KOPT-K1 (cell line): Measurements from ENCODE around the gene SLC46A2.

Experiments used
- H3K27ac ChIP-seq: fragments of 200-600 bp; sonication (generic); 2 replicates; pipeline ENCODE4 v1.5.1; 2016; ENCODE audit warnings: antibody characterized with exemption, mild to moderate bottlenecking, low read depth, low read length; ENCODE audit not compliant: poor library complexity, severe bottlenecking
- H3K36me3 ChIP-seq: fragments of 200-600 bp; sonication (generic); 2 replicates; pipeline ENCODE4 v1.5.1; 2017; ENCODE audit warnings: antibody characterized with exemption, mild to moderate bottlenecking, low read length, moderate library complexity; ENCODE audit not compliant: insufficient read depth
- H3K9me3 ChIP-seq: fragments of 200-600 bp; sonication (generic); 2 replicates; pipeline ENCODE4 v1.5.1; 2017; ENCODE audit warnings: antibody characterized with exemption, low read length, mild to moderate bottlenecking; ENCODE audit not compliant: insufficient read depth, poor library complexity, severe bottlenecking

Gene SLC46A2

DNA sequence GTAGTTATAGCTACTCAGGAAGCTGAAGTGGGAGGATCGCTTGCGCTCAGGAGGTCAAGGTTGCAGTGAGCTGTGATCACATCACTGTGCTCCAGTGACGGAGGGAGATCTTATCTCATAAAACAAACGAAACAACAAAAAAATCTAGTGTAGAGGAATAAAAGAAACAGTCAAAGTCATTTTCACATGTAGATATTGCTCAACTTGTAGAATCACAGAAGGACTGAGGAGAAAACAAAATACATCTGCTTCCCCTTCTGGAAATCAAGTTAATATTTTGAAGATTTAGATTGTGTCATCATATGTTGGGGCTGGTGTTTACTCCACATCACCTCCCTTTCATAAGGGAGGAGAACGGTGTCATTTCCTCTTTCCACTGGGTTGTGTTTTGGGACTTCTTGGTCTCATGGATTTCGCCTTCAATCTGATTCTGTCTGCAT lies 8.2 kb upstream of the SLC46A2 start:
- H3K27ac ChIP-seq: no peak overlapping the region
- H3K36me3 ChIP-seq: no peaks in the 10 kb centered on the region
- no peaks in the 10 kb centered on the region for H3K9me3 ChIP-seq

DNA sequence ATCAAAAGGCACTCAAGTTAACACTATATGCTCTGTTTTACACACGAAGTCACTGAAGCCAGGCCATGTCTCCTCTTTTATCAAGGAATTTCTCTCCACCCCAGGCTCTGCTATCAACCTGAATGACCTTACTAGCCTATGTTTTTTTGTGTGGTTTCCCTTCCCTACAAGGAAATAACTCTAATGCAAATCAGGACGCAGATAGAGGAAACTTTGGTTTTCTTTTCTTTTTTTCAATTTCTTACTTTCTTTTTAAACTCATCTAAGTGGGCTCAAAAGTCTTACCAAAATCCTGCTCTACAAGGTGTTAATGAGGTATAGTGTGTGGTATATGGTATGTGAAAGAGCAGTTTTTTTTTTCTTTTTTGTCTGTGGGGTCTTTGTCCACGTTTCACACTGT lies 5.5 kb upstream of the SLC46A2 start:
- H3K36me3 ChIP-seq: no peaks in the 10 kb centered on the region
- H3K27ac ChIP-seq: no peak overlapping the region
- no peaks in the 10 kb centered on the region for H3K9me3 ChIP-seq

DNA sequence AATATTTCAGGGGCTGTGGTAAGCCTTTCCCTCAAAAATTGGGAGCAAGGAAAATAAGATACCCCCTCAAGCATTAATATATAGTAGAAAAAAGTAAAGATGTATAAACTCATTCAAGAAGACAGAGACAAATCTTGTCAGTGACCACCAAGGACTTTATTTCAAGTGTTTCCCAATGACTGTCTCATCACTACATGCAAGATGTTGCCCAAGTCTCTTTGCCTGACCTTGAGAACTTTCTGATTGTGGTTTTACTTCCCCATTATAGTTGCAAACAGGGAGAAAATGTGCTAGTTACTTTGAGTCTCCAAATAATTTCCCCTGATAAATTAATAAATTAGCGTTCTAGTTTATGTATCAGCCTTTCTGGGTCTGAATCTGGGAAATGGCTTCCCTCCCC lies 4.0 kb upstream of the SLC46A2 start:
- Histone ChIP-seq H3K27ac (no peak overlapping the region), H3K36me3 (no peaks in the 10 kb centered on the region), H3K9me3 (no peaks in the 10 kb centered on the region)

DNA sequence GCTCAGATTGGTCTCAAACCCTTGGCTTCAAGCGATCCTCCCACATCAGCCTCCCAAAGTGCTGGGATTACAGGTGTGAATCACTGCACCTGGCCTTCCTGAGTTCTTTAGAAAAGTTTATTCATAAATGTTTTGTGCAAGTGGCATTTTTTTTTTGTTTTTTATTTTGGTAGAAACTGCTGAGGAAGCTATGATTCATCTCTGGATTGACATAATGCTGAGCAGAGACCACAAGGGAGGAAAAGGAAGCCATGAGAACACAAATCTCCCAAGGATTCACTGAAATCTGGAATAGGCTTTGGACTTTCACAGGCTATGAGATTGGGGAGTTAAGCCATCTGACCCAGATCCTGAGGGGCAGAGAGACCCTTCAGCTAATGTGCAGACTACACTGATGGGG lies 3.4 kb upstream of the SLC46A2 start:
- Histone ChIP-seq H3K36me3 (no peaks in the 10 kb centered on the region), H3K27ac (no peak overlapping the region), H3K9me3 (no peaks in the 10 kb centered on the region)

DNA sequence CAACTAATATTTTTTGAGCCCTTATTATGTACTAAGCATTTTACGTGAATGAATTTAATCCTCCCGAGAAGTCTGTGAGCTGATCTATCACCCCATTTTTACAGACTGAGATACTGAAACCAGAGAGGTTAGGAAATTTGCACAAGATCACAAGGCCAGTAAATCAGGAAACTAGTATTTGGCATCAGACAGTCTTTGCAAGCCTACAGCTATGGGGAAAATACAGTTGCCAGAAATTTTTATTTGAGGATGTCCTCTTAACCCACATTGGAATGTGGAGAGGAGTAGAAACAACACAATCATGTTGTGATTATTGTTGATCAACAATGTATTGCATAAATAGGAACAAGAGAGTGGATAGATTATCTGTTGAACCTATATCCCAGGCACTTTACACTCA lies 2.3 kb upstream of the SLC46A2 start:
- no peaks in the 10 kb centered on the region for H3K9me3 ChIP-seq
- H3K27ac ChIP-seq: no peak overlapping the region
- no peaks in the 10 kb centered on the region for H3K36me3 ChIP-seq

DNA sequence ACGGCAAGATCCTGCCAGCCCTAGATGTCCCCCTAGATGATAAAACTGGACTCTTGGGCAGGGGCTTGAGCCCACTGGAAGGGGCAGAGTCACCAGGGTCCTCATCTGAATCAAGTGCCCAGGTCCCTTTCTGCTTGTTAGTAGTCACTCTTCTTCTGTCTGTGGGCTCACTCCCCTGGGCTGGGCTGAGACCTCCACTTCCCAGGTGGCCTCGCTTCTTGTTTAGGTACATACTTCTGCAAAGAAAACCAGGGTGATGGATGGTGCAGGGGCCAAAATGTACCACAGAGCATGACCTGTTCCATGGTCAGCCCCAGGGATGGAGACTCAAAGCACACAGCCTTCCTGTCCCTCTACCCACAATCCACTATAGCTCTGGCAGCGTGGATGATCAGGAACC lies 845 bp upstream of the SLC46A2 start:
- H3K36me3 ChIP-seq: no peaks in the 10 kb centered on the region
- H3K9me3 ChIP-seq: no peaks in the 10 kb centered on the region
- no peak overlapping the region for H3K27ac ChIP-seq

DNA sequence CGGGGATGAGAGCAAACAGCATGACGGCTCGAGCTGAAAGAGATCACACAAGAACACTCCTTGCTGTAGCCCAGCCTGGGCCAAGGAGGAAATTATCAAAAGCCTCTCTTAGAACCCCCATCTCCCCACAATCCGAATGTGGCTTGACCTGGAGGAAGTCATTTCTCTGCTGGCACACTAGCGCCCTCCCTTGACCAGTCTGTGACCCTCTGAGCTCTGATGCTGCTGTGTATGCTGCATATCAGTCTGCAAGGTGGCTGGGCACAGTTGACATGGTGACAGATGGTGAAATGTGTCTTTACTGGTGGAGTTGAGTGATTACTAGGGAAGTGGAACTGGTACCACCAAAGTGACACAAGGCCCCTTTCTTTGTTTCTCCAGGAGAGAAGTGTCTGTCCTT lies 3.3 kb downstream of the SLC46A2 start:
- H3K27ac ChIP-seq: no peak overlapping the region
- H3K9me3 ChIP-seq: no peaks in the 10 kb centered on the region
- H3K36me3 ChIP-seq: no peaks in the 10 kb centered on the region

DNA sequence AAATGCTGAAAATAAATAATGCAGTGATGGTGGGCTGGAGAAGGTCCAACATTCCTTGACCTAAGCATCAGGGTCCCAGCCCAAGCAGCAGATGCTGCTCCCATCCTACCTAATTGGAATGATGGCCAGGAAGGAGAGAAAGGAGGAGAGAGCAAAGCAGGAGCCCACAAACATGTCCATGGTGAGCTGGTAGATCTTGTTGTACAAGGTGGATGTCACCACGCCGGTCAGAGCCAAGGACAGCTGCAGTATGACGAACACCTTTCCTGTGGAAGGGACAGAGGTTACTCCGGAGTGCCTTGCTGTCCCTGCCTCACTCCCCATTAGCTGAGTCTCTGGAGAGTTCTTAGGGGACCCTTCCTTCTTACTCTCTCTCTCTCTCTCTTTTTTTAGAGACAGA lies 4.3 kb downstream of the SLC46A2 start:
- Histone ChIP-seq H3K27ac (no peak overlapping the region), H3K36me3 (no peaks in the 10 kb centered on the region), H3K9me3 (no peaks in the 10 kb centered on the region)

DNA sequence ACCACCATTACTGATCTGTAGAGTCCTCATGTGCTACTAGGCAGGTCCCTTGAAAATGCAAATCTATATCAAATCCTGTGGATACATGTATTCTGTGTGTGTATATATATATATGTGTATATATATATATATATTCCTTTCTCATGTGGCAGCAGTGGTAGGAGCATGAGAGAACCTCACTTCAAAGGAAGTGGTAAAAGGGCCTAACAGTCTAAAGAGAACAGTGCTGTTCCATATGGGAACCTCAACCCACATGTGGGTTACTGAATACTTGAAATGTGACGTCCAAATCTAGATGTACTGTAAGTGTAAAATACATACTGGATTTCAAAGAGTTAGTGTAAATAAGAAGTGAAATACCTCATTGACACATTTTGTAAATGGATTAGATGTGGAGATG lies 5.4 kb downstream of the SLC46A2 start:
- H3K27ac ChIP-seq: no peak overlapping the region
- no peaks in the 10 kb centered on the region for H3K9me3 ChIP-seq
- no peaks in the 10 kb centered on the region for H3K36me3 ChIP-seq

DNA sequence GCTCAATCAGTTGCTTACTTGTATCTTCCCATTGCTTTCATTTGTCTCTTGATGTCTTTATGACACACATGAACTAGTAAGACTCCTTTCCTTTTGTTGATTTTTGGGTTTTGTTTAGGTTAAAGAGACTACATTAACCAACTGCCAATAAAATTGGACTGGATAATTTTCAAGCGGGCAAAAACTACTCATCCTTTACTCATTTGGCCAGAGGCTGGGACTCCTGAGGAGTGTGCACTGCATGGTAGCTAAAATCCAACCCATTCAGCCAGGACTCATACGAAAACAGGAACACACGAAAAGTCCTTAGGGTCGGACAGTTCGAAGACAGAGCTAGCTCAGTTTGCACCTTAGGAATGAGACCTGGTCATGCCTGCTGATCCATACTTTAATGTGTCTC lies 6.0 kb downstream of the SLC46A2 start:
- Histone ChIP-seq H3K9me3 (no peaks in the 10 kb centered on the region), H3K27ac (no peak overlapping the region), H3K36me3 (no peaks in the 10 kb centered on the region)

DNA sequence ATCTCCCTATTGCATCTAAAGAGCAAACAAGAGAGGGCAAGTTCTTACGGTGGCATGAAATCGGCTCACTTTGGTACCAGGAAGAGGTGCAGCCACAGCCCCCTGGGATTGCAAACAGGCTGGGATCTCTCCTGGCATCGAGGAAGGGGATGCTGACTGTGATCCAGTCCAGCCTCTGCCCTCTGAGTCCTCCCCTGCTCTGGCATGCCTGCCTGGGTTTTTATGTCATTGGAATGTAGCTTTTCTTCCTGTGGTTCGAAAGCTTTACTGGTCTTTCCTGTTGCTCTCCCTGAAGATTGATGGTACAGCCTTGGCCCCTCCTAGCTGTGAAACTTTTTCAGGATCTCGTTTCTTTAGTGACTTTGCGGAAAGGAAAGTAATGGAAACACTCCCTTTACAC lies 6.6 kb downstream of the SLC46A2 start:
- Histone ChIP-seq H3K9me3 (no peaks in the 10 kb centered on the region), H3K36me3 (no peaks in the 10 kb centered on the region), H3K27ac (no peak overlapping the region)

DNA sequence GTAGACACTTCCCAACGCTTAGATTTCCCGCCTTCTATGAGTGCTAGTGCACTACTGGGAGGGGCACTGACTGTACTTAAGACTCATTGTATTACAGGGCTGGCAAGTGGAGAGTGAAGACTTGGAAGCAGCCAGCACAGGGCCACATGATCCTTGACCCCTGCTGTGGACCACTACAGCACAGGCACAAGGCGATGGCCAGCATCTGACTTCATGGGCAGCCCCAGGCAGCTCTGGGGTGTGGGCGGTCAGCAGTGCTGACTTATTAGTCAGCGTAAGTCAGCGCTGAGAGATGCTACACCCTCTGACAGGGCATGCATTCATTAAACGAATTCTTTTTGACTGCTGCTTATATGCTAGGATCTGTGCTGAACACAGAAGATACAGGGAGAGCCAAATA lies 9.3 kb downstream of the SLC46A2 start:
- Histone ChIP-seq H3K36me3 (no peaks in the 10 kb centered on the region), H3K27ac (no peak overlapping the region), H3K9me3 (no peaks in the 10 kb centered on the region)

DNA sequence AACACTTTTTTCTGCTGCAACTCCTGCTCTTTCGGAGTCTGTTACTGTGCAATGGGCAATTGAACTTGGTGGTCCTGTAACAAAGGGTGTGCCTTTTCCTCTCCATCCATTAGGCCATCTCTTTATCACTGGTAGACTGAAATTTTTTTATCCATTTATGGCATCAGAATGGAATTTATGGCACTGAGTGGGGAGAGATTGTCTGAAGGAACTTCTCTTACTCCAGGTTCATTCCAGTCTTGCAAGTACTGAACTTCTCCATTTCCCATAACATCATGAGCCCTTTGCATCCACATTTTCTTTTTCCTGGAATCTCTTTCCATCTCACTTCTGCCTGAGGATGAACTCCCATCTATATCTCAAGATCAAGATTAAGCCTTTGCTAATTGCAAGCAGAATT lies 10.0 kb downstream of the SLC46A2 start:
- Histone ChIP-seq H3K9me3 (no peaks in the 10 kb centered on the region), H3K27ac (no peak overlapping the region), H3K36me3 (no peaks in the 10 kb centered on the region)

DNA sequence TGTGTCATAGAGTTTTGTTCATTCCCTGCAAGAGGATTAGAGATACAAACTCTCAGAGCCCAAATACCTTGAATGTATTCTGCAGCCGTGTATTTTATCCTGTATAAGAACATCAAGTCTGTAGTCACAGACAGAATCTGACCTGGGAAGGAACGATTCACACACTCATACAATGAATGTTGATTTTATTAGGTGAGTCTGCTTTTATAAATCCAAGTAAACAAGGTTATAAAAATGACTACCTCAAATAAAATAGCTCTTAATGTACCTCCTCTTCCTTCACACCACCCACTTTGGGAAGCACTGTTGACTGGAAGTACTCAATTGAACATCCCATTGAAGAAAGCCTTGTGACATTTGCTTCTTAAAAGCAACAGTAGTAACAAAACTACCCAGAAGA lies 11.9 kb downstream of the SLC46A2 start:
- Histone ChIP-seq H3K36me3 (no peaks in the 10 kb centered on the region), H3K9me3 (no peaks in the 10 kb centered on the region), H3K27ac (no peak overlapping the region)

DNA sequence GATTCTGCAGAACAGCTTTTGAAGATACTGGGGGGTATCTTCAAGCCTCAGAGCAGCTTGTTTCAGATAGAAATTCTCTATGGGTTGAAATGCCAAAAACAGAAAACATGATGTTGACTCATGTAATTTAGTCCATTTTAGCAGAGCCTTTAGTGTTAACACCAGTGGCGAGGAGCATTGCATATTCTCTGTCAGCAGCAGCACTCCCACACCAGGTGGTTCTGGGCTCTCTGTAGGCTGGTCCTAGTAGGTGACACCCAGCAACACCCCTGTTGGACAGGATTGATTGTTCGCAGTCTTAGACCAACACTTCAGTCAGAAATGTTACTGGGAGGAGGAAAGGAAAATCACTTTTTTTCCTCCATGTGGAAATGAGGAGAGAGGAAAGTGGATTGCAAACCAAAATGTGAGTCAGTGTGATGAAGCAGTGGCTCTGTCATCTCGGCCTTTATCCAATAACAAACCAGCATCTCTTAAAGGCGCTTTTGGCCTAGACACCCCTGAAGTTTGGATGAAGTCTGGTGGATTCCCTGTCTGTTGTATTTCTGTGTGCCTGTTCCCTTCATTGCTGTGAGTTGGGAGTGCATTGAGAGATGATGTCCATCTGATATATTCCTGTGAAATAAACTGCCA lies 16.8 kb downstream of the SLC46A2 start:
- H3K9me3 ChIP-seq: no peaks in the 10 kb centered on the region
- no peaks in the 10 kb centered on the region for H3K36me3 ChIP-seq
- no peak overlapping the region for H3K27ac ChIP-seq

DNA sequence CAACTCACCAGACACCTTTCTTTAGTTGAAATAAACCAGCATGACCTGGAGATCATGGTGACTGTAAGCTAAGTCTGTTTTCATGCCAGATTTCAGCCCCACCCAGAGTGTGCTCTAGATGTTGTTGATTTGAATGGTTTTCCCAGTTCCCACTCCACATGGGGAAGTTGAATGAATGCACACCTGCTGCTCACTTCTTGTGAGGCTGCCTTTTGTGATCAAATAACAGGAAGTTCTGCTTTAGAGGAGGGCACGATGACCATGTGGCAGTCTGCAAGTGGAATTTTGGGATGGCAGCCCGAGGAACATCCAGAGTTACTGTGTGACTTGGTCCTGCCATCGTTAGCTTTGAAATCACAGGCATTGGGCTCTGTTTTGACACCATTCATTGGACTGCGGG lies 18.7 kb downstream of the SLC46A2 start:
- Histone ChIP-seq H3K27ac (no peak overlapping the region), H3K36me3 (no peaks in the 10 kb centered on the region), H3K9me3 (no peaks in the 10 kb centered on the region)

DNA sequence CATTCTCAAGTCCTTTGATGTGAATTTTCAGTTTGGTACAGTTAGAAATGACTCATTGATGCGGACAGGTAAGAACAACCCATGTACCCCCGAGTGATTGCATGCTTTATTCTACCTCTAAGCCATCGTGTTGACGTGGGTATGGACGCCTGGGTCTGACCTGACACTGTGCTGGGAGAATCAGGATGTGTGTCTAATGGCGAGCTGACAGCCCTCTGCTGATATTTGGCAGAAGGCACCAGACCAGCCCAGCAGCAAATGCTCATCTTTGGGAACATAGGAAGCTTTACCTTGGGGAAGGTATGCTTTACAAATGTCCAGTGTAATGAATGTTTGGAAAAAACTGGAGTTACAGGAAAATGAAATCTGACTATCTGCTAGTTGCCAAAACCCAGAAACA lies 20.1 kb downstream of the SLC46A2 start:
- H3K36me3 ChIP-seq: no peaks in the 10 kb centered on the region
- no peak overlapping the region for H3K27ac ChIP-seq
- no peaks in the 10 kb centered on the region for H3K9me3 ChIP-seq
